HG03520 (cell line): ENCODE data around the gene EXOC3L4.
A peak's percentile ranks its signal among the peaks of the same experiment; 100 is the strongest.

Experiments used
- ATAC-seq: cut with Tn5 transposase; IDR thresholded peaks from one replicate; pipeline ENCODE4 v1.9.1; 2021; ENCODE audit warnings: mild to moderate bottlenecking, moderate library complexity; ENCODE audit not compliant: unreplicated experiment

The EXOC3L4 gene

GRCh38 chr14:103130017-103130764 is 35.7 kb downstream of the EXOC3L4 start:
- no peak for ATAC-seq

- ATAC-seq, result no peak
Observed at GRCh38 chr14:103130965-103131364, 36.4 kb downstream of the EXOC3L4 start.

- ATAC-seq, result no peak
Observed at GRCh38 chr14:103131580-103131979, 37.1 kb downstream of the EXOC3L4 start.

- ATAC-seq, result no peak
Observed at GRCh38 chr14:103132381-103133209, 38.1 kb downstream of the EXOC3L4 start.

GRCh38 chr14:103133210-103134140 is 39.0 kb downstream of the EXOC3L4 start:
- ATAC-seq, result no peak

GRCh38 chr14:103134405-103134804 is 39.9 kb downstream of the EXOC3L4 start:
- no peak for ATAC-seq

- no peak for ATAC-seq
Observed at GRCh38 chr14:103134919-103135318, 40.4 kb downstream of the EXOC3L4 start.

- no peak for ATAC-seq
Observed at GRCh38 chr14:103135333-103136260, 41.1 kb downstream of the EXOC3L4 start.

GRCh38 chr14:103136388-103137271 is 42.1 kb downstream of the EXOC3L4 start:
- ATAC-seq, result no peak

- no peak for ATAC-seq
Observed at GRCh38 chr14:103137689-103138300, 43.3 kb downstream of the EXOC3L4 start.

- no peak for ATAC-seq
Observed at GRCh38 chr14:103138301-103139131, 44.0 kb downstream of the EXOC3L4 start.

GRCh38 chr14:103139132-103140025 is 44.9 kb downstream of the EXOC3L4 start:
- ATAC-seq, result no peak

- ATAC-seq, result peak; percentile 52
Observed at GRCh38 chr14:103140316-103141109, 46.0 kb downstream of the EXOC3L4 start.

- peak; percentile 29 for ATAC-seq
Observed at GRCh38 chr14:103141117-103141796, 46.7 kb downstream of the EXOC3L4 start.

GRCh38 chr14:103142026-103142425 is 47.5 kb downstream of the EXOC3L4 start:
- ATAC-seq, result no peak
